Stomach smooth muscle (tissue), 2 donors: Measurements from ENCODE around the gene GPR107.

ENCODE experiments used
- H3K27ac ChIP-seq: one replicate; pipeline ENCODE4 v1.7.0; 2013; ENCODE audit warnings: mild to moderate bottlenecking, low read length, inconsistent platforms
- H3K27me3 ChIP-seq, 2 donors: one replicate each; pipeline ENCODE4 v1.7.0; 2013; ENCODE audit warnings: low read length in 2 of 2; ENCODE audit not compliant: insufficient read depth in 2 of 2, control insufficient read depth in 1 of 2
- H3K36me3 ChIP-seq, 2 donors: one replicate each; pipeline ENCODE4 v1.7.0; 2013; ENCODE audit warnings: low read length in 2 of 2; ENCODE audit not compliant: control insufficient read depth in 2 of 2, insufficient read depth in 2 of 2
- H3K4me1 ChIP-seq: one replicate; pipeline ENCODE4 v1.7.0; 2013; ENCODE audit warnings: low read length; ENCODE audit not compliant: control insufficient read depth, insufficient read depth
- H3K4me3 ChIP-seq, 2 donors: one replicate each; pipeline ENCODE4 v1.7.0; 2013; ENCODE audit warnings: low read length in 2 of 2
- H3K9ac ChIP-seq, 2 donors: one replicate each; pipeline ENCODE4 v1.7.0; 2013; ENCODE audit warnings: low read length in 2 of 2, mild to moderate bottlenecking in 1 of 2
- H3K9me3 ChIP-seq, 2 donors: one replicate each; pipeline ENCODE4 v1.7.0; 2013; ENCODE audit warnings: low read length in 2 of 2; ENCODE audit not compliant: control insufficient read depth in 2 of 2
- donor health status: healthy.
- donor health status: Pancreatic carcinoma.

The GPR107 gene

GRCh38 chr9:130028493-130029222 is 25.0 kb upstream of the GPR107 start:
- peaks cover 48% of the 10 kb centered on the region for H3K4me1 ChIP-seq
- peaks cover 0 to 3% of the 10 kb centered on the region in 2 donors for H3K36me3 ChIP-seq
- no peaks in the 10 kb centered on the region for H3K27me3 ChIP-seq
- H3K9ac ChIP-seq: no peak overlapping the region
- no peak overlapping the region for H3K4me3 ChIP-seq
- H3K9me3 ChIP-seq: no peaks in the 10 kb centered on the region
- peak overlapping the region; percentile 19 for H3K27ac ChIP-seq

GRCh38 chr9:130029223-130029973 is 24.3 kb upstream of the GPR107 start:
- peak overlapping the region; percentile 19 for H3K27ac ChIP-seq
- no peak overlapping the region for H3K4me3 ChIP-seq
- no peak overlapping the region for H3K9ac ChIP-seq
- H3K4me1 ChIP-seq: peaks cover 45% of the 10 kb centered on the region
- peaks cover 0 to 3% of the 10 kb centered on the region in 2 donors for H3K36me3 ChIP-seq
- H3K27me3 ChIP-seq: no peaks in the 10 kb centered on the region
- H3K9me3 ChIP-seq: no peaks in the 10 kb centered on the region

- Histone ChIP-seq H3K9me3 (no peaks in the 10 kb centered on the region), H3K4me1 (peaks cover 39% of the 10 kb centered on the region)
These were observed 23.0 kb upstream of the GPR107 start for GRCh38 chr9:130030651-130031127.

GRCh38 chr9:130034570-130034969 is 19.1 kb upstream of the GPR107 start:
- peaks cover 32% of the 10 kb centered on the region for H3K4me1 ChIP-seq
- no peaks in the 10 kb centered on the region for H3K36me3 ChIP-seq
- no peaks in the 10 kb centered on the region for H3K27me3 ChIP-seq
- no peak overlapping the region for H3K9ac ChIP-seq
- no peak overlapping the region for H3K4me3 ChIP-seq
- H3K9me3 ChIP-seq: no peaks in the 10 kb centered on the region
- no peak overlapping the region for H3K27ac ChIP-seq

More at GRCh38 chr9:130030651-130031127, 23.0 kb upstream of the GPR107 start:
- Histone ChIP-seq H3K27me3 (no peaks in the 10 kb centered on the region), H3K27ac (peak overlapping the region; percentile 56), H3K36me3 (peaks cover 0 to 3% of the 10 kb centered on the region in 2 donors), H3K9ac (no peak overlapping the region), H3K4me3 (no peak overlapping the region)

GRCh38 chr9:130036099-130036498 is 17.6 kb upstream of the GPR107 start:
- H3K9me3 ChIP-seq: no peaks in the 10 kb centered on the region
- H3K27me3 ChIP-seq: no peaks in the 10 kb centered on the region
- no peaks in the 10 kb centered on the region for H3K36me3 ChIP-seq
- H3K9ac ChIP-seq: no peak overlapping the region
- H3K4me1 ChIP-seq: peaks cover 21% of the 10 kb centered on the region
- no peak overlapping the region for H3K27ac ChIP-seq
- H3K4me3 ChIP-seq: no peak overlapping the region

GRCh38 chr9:130039528-130040147 is 14.1 kb upstream of the GPR107 start:
- H3K27ac ChIP-seq: peak overlapping the region; percentile 41
- no peaks in the 10 kb centered on the region for H3K9me3 ChIP-seq
- H3K4me1 ChIP-seq: peaks cover 17% of the 10 kb centered on the region
- H3K9ac ChIP-seq: peak overlapping the region; percentile 6 to 38
- no peaks in the 10 kb centered on the region for H3K27me3 ChIP-seq
- peak overlapping the region in 1 of 2 donors; percentile 59 for H3K4me3 ChIP-seq
- no peaks in the 10 kb centered on the region for H3K36me3 ChIP-seq

GRCh38 chr9:130040984-130041647 is 12.6 kb upstream of the GPR107 start:
- Histone ChIP-seq H3K27me3 (no peaks in the 10 kb centered on the region), H3K27ac (peak overlapping the region; percentile 92), H3K36me3 (no peaks in the 10 kb centered on the region), H3K4me3 (peak overlapping the region; percentile 92 to 96), H3K9ac (peak overlapping the region; percentile 94), H3K9me3 (no peaks in the 10 kb centered on the region), H3K4me1 (peaks cover 21% of the 10 kb centered on the region)

GRCh38 chr9:130041648-130042405 is 11.9 kb upstream of the GPR107 start:
- Histone ChIP-seq H3K4me3 (peak overlapping the region; percentile 92 to 96), H3K27me3 (no peaks in the 10 kb centered on the region), H3K36me3 (no peaks in the 10 kb centered on the region), H3K9me3 (no peaks in the 10 kb centered on the region), H3K4me1 (peaks cover 21% of the 10 kb centered on the region), H3K9ac (peak overlapping the region; percentile 94), H3K27ac (peak overlapping the region; percentile 92)

GRCh38 chr9:130042406-130042884 is 11.3 kb upstream of the GPR107 start:
- Histone ChIP-seq H3K4me3 (peak overlapping the region; percentile 92 to 96), H3K27me3 (no peaks in the 10 kb centered on the region), H3K9ac (peak overlapping the region; percentile 94), H3K36me3 (no peaks in the 10 kb centered on the region), H3K9me3 (no peaks in the 10 kb centered on the region), H3K27ac (peak overlapping the region; percentile 92), H3K4me1 (peaks cover 18% of the 10 kb centered on the region)
